Sigmoid colon (tissue), 7 donors: ENCODE measurements around the gene TEX48. TPM values are rescaled to one million over a fixed set of nuclear protein-coding genes. Genes with fewer than 3 reads are reported as not detected.

Source experiments
- DNase-seq: peaks from one replicate; pipeline ENCODE4 v3.0.0-alpha.2; 2019
- H3K27ac ChIP-seq, 4 donors: fragments of 200-600 bp; sonication (generic); one replicate each; pipeline ENCODE4 v1.5.1; 2016 to 2019; ENCODE audit warnings: mild to moderate bottlenecking in 1 of 4
- H3K27me3 ChIP-seq, 3 donors: fragments of 200-600 bp; sonication (generic); one replicate each; pipeline ENCODE4 v1.5.1; 2019; ENCODE audit warnings: mild to moderate bottlenecking in 1 of 3
- H3K36me3 ChIP-seq, 4 donors: fragments of 200-600 bp; sonication (generic); one replicate each; pipeline ENCODE4 v1.5.1; 2016 to 2019
- H3K4me1 ChIP-seq, 4 donors: fragments of 200-600 bp; sonication (generic); one replicate each; pipeline ENCODE4 v1.5.1; 2017 to 2019
- H3K4me3 ChIP-seq, 4 donors: fragments of 200-600 bp; sonication (generic); one replicate each; pipeline ENCODE4 v1.5.1; 2017 to 2019; ENCODE audit warnings: mild to moderate bottlenecking in 2 of 4, moderate library complexity in 1 of 4
- H3K9me3 ChIP-seq, 4 donors: fragments of 200-600 bp in 3 of 4; sonication (generic) in 3 of 4; one replicate each; pipeline versions ENCODE4 v1.5.1 to v1.6.1; 2013 to 2019
- EP300 ChIP-seq, 4 donors: sonication (generic); formaldehyde crosslinking; IDR thresholded peaks; one replicate each; pipeline ENCODE4 v1.6.1; 2017; ENCODE audit warnings: antibody characterized with exemption in 4 of 4
- POLR2A ChIP-seq, 2 donors: fragments of 450-650 bp; IDR thresholded peaks; one replicate each; pipeline ENCODE4 v1.6.1; 2016; ENCODE audit warnings: antibody characterized with exemption in 2 of 2, mild to moderate bottlenecking in 2 of 2, moderate library complexity in 2 of 2
- POLR2AphosphoS5 ChIP-seq, 4 donors: sonication (generic); formaldehyde crosslinking; IDR thresholded peaks; one replicate each; pipeline ENCODE4 v1.6.1; 2017; ENCODE audit warnings: antibody characterized with exemption in 4 of 4
- WGBS, 2 donors: extraction: QIAGEN DNeasy Blood & Tissue Kit; methylation state at CpG; one replicate each; pipeline ENCODE4 v1.1.7; 2013; 5-methylcytosine and 5-hydroxymethylcytosine counted together
- intact Hi-C: fragments of 100-400 bp; cut with DNase I; formaldehyde crosslinking; loops from one replicate; pipeline ENCODE4 v1.15.1; 2023
- polyA plus RNA-seq, 3 donors: library from polyadenylated mRNA; stranded (reverse); fragments of 200-250 nt; gene quantifications; one replicate each; pipeline ENCODE4 v1.2.3, GENCODE V29; 2013
- total RNA-seq, 4 donors: library from RNA; depleted of rRNA; stranded (reverse); fragments of >200 nt; gene quantifications; one replicate each; pipeline ENCODE4 v1.1.0, GENCODE V29; 2016
- TF ChIP-seq, protein P1 (sequence below), 4 experiments: fragments of 450-650 bp in 3 of 4; fragments of 200-600 bp in 1 of 4; IDR thresholded peaks; one replicate each; pipeline ENCODE4 v1.5.1; 2016 to 2019; ENCODE audit warnings: antibody characterized with exemption in 4 of 4, mild to moderate bottlenecking in 3 of 4, moderate library complexity in 2 of 4
- donor health status: healthy with polysubstance abuse.
- donor health status: Bipolar disorder and iron deficiency.
- donor health status: healthy.

TEX48 gene
- total and polyA plus RNA-seq, 7 donors = not detected

DNA sequence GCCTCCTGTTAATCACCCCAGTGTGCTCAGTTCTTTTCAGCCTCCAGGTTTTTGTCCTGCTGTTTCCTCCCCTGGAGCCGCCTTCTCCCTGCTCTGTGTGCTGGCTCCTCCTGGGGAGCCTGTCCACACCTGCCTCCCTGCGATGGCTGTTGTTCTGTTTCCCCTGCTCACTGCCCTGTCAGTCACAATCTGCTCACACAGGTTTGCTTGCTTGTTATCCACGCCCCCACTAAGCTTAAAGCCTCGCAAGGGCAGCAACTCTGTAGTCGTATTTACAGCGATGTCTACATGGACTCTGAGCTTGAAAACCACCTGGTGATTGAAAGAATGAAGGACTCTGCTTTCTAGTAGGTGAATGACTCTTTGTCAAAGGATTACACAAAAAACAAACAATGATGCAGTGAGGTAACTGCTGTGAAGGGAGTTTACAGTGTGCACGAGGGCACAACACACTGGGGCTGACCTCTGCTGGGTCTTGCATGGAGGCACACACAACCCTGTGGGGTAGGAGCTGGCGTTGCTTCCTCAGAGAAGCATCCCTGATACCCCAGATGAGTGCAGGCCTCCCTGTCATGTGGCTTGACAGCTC, 39.6 kb upstream of the TEX48 start:
- TF ChIP-seq EP300 (IDR thresholded peaks at IDR 0.05) (no peak), POLR2A (IDR thresholded peaks at IDR 0.05) (no peak), POLR2AphosphoS5 (IDR thresholded peaks at IDR 0.05) (no peak)
- TF ChIP-seq, protein P1, sequence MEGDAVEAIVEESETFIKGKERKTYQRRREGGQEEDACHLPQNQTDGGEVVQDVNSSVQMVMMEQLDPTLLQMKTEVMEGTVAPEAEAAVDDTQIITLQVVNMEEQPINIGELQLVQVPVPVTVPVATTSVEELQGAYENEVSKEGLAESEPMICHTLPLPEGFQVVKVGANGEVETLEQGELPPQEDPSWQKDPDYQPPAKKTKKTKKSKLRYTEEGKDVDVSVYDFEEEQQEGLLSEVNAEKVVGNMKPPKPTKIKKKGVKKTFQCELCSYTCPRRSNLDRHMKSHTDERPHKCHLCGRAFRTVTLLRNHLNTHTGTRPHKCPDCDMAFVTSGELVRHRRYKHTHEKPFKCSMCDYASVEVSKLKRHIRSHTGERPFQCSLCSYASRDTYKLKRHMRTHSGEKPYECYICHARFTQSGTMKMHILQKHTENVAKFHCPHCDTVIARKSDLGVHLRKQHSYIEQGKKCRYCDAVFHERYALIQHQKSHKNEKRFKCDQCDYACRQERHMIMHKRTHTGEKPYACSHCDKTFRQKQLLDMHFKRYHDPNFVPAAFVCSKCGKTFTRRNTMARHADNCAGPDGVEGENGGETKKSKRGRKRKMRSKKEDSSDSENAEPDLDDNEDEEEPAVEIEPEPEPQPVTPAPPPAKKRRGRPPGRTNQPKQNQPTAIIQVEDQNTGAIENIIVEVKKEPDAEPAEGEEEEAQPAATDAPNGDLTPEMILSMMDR (IDR thresholded peaks at IDR 0.05) = no peak
- intact Hi-C loops = no loop called here
- Histone ChIP-seq H3K36me3 (no peaks in the 10 kb centered on the region), H3K4me1 (no peaks in the 10 kb centered on the region), H3K9me3 (no peaks in the 10 kb centered on the region), H3K27ac (no peak overlapping the region), H3K4me3 (no peak overlapping the region), H3K27me3 (no peaks in the 10 kb centered on the region)
- no peak for DNase-seq
- WGBS, 2 donors = 16 to 61% methylated on average over 8 of the region's 8 CpGs

DNA sequence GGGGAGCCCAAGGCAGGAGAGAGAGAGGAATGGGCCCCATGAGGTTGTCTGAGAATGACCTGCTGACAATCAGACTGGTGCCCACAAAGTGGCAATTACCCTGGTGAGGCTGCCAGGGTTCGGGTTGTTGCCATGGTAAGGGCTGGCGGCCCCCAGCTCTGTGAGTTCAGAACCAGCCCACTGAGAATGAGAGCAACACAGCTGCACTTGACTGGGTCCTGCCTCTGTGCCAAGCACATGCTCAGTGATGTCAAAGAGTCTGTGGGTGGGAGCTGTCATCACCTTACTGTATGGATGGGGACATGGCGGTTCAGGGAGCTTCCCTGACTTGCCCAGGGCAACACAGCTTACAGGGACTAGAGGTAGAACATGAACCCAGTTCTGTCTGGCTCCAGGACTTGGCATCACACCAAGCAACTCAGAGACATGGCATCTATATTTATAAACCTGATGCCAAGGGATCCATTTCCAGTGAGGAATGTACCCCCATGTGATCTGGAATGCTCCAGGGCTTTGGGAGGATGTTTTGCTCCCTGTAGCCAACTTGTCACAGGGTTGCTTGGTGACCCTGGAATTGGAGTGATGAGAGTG, 38.2 kb upstream of the TEX48 start:
- H3K27ac ChIP-seq = no peak overlapping the region
- DNase-seq = no peak
- H3K4me3 ChIP-seq = no peak overlapping the region
- no peaks in the 10 kb centered on the region for H3K4me1 ChIP-seq
- H3K9me3 ChIP-seq = no peaks in the 10 kb centered on the region
- no peaks in the 10 kb centered on the region for H3K36me3 ChIP-seq
- no peaks in the 10 kb centered on the region for H3K27me3 ChIP-seq
- 85 to 86% methylated on average over 3 of the region's 3 CpGs for WGBS, 2 donors
- TF ChIP-seq, protein P1 (IDR thresholded peaks at IDR 0.05) = no peak
- TF ChIP-seq POLR2A (IDR thresholded peaks at IDR 0.05) = no peak
- TF ChIP-seq EP300 (IDR thresholded peaks at IDR 0.05) = no peak
- TF ChIP-seq POLR2AphosphoS5 (IDR thresholded peaks at IDR 0.05) = no peak
- intact Hi-C loops = no loop called here

DNA sequence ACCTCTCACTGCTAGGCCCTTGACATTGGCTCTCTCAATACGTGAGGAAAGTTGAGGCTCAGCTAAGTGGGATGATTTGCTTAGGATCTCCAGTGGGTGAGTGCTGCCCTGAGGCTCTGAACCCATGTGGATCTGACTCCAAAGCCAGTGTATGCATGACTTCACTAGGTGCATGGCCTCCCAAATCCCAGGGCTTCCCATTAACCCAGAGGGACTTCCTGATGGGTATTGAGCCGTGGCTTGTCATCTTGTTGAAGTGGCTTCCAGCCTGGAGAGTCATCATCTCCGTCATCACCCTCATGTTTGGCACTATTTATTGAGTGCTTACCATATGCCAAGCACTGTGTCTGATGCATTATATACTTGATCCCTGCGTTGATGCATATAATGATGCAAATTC, 37.3 kb upstream of the TEX48 start:
- no peak for DNase-seq
- no peak for TF ChIP-seq POLR2AphosphoS5 (IDR thresholded peaks at IDR 0.05)
- no peak for TF ChIP-seq POLR2A (IDR thresholded peaks at IDR 0.05)
- intact Hi-C loops = no loop called here
- no peaks in the 10 kb centered on the region for H3K27me3 ChIP-seq
- H3K36me3 ChIP-seq = no peaks in the 10 kb centered on the region
- H3K4me3 ChIP-seq = no peak overlapping the region
- H3K4me1 ChIP-seq = no peaks in the 10 kb centered on the region
- no peaks in the 10 kb centered on the region for H3K9me3 ChIP-seq
- H3K27ac ChIP-seq = no peak overlapping the region
- 93 to 94% methylated on average over 4 of the region's 4 CpGs for WGBS, 2 donors

DNA sequence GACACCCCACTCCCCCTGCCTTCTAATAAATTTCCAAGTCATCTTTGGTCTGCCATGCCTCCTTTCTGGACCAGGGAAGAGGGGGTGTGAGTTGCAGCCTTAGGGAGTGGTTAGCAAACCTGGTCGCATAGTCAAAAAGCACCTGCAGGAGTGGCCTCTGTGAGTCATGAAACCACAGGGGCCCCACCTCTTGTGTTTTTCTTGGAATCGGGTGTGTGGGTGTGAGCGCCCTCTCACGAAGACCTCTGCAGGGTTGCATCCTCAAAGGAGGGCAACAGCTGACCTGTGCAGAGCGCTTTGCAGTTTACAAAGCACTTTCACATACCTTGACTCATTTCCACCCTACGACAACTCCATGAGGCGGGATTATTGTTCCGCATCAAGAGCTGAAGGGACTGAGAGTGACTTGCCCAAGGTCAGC, 36.8 kb upstream of the TEX48 start:
- TF ChIP-seq, protein P1 (IDR thresholded peaks at IDR 0.05) = no peak
- TF ChIP-seq POLR2A (IDR thresholded peaks at IDR 0.05) = no peak
- no peaks in the 10 kb centered on the region for H3K36me3 ChIP-seq
- no peak for DNase-seq
- no peaks in the 10 kb centered on the region for H3K9me3 ChIP-seq
- intact Hi-C loops = no loop called here
- no peaks in the 10 kb centered on the region for H3K4me1 ChIP-seq
- H3K4me3 ChIP-seq = no peak overlapping the region
- 49 to 61% methylated on average over 8 of the region's 8 CpGs for WGBS, 2 donors
- H3K27me3 ChIP-seq = no peaks in the 10 kb centered on the region
- no peak overlapping the region for H3K27ac ChIP-seq

DNA sequence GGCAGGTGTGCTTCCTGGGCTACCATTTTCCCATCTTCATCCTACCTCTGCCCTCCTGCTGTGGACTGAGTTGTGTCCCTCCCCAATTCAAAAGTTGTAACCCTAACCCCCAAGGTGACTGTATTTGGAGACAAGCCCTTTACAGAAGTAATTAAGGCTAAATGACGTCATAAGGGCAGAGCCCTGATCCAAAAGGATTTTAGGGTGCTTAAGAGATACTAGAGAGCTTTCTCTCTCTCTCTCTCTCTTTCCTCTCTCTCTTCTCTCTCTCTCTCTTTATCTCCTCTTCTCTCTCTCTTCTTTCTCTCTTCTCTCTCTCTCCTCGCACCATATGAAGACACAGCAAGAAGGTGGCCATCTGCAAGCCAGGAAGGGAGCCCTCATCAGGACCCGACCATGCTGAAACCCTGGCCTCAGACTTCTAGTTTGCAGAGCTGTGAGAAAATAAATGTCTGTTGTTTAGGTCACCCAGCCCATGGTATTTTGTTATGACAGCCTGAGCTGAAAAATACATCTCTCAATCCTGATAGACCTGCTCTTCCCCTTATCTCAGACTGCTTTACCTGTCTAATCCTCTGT, 36.0 kb upstream of the TEX48 start:
- Histone ChIP-seq H3K4me3 (no peak overlapping the region), H3K4me1 (no peaks in the 10 kb centered on the region), H3K9me3 (no peaks in the 10 kb centered on the region), H3K27ac (no peak overlapping the region), H3K36me3 (no peaks in the 10 kb centered on the region), H3K27me3 (no peaks in the 10 kb centered on the region)
- 78 to 92% methylated on average over 3 of the region's 3 CpGs for WGBS, 2 donors
- no peak for TF ChIP-seq POLR2A (IDR thresholded peaks at IDR 0.05)
- no peak for TF ChIP-seq EP300 (IDR thresholded peaks at IDR 0.05)
- TF ChIP-seq, protein P1 (IDR thresholded peaks at IDR 0.05) = no peak
- no peak for TF ChIP-seq POLR2AphosphoS5 (IDR thresholded peaks at IDR 0.05)
- no peak for DNase-seq
- intact Hi-C loops = no loop called here
